Activated CD4-positive, alpha-beta T cell treated with anti-CD3 and anti-CD28 coated beads for 36 hours (primary cell): ENCODE measurements around the gene SLC6A12. TPM values are rescaled to one million over a fixed set of nuclear protein-coding genes. Genes with fewer than 3 reads are reported as not detected.

Experiments used
- ATAC-seq: fragments of 200-7000 bp; cut with Tn5 transposase; one replicate; pipeline ENCODE4 v1.10.0; 2021; ENCODE audit warnings: mild to moderate bottlenecking, moderate library complexity
- CTCF ChIA-PET: fragments of 350-600 bp; sonication (Branson Sonifier 250); formaldehyde crosslinking; loops from one replicate; lab custom pipeline; 2021; ENCODE audit warnings: antibody characterized with exemption; lab: Charles Lee
- POLR2A ChIA-PET: fragments of 350-600 bp; sonication (Branson Sonifier 250); formaldehyde crosslinking; loops from one replicate; lab custom pipeline; 2021; ENCODE audit warnings: antibody characterized with exemption, inconsistent platforms; lab: Charles Lee
- DNase-seq: peaks from one replicate; pipeline ENCODE4 v3.0.0-alpha.2; 2020
- H3K27ac Mint-ChIP-seq: one replicate; pipeline ENCODE4 v1.8.0; 2021; ENCODE audit warnings: mixed read lengths
- H3K27me3 Mint-ChIP-seq: one replicate; pipeline ENCODE4 v1.8.0; 2021; ENCODE audit warnings: mixed read lengths
- H3K36me3 Mint-ChIP-seq: one replicate; pipeline ENCODE4 v1.8.0; 2021; ENCODE audit warnings: low read depth, mixed read lengths
- H3K4me1 Mint-ChIP-seq: one replicate; pipeline ENCODE4 v1.8.0; 2021; ENCODE audit warnings: mixed read lengths
- H3K4me3 Mint-ChIP-seq: one replicate; pipeline ENCODE4 v1.8.0; 2021; ENCODE audit warnings: mild to moderate bottlenecking, moderate library complexity, mixed read lengths
- H3K9me3 Mint-ChIP-seq: one replicate; pipeline ENCODE4 v1.8.0; 2021; ENCODE audit warnings: low read depth, mixed read lengths
- intact Hi-C, 2 experiments: fragments of 100-400 bp; cut with DNase I in 1 of 2; cut with micrococcal nuclease in 1 of 2; formaldehyde crosslinking; loops; one replicate each; pipeline versions ENCODE4 v1.14.2 to v1.15.1; 2022 to 2024; cut with DNase I, micrococcal nuclease
- total RNA-seq, 2 experiments: library from RNA; stranded (reverse); gene quantifications; one replicate each; pipeline ENCODE4 v1.2.3, GENCODE V29; 2021

Gene SLC6A12
- total RNA-seq, 2 experiments from 2014 or later = 0.35 to 0.37 TPM

DNA sequence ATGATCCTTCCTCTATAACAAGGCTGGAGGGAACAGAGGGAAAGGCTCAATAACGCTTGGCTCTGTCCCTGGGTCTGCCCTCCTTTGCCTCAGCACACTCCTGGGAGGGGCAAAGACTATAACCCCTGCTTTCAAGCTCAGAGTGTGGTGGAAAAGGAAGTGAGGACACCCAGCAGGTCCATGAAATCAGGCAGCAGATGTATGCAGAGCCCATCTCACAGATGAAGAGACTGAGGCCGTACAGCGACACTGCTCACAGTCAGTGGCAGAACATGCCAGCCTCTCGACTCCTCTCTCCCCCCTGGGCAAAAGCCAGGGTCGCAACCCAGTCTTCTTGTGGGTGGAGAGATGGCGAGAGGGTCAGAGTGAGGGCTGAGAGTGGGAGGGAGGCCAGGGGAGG is 39.8 kb downstream of the SLC6A12 start:
- Mint-ChIP-seq H3K4me1 (peaks cover 5% of the 10 kb centered on the region), H3K4me3 (no peak overlapping the region), H3K27ac (no peak overlapping the region), H3K27me3 (peaks cover 7% of the 10 kb centered on the region), H3K9me3 (no peaks in the 10 kb centered on the region), H3K36me3 (no peaks in the 10 kb centered on the region)
- intact Hi-C loops = no loop called here
- DNase-seq = no peak
- POLR2A ChIA-PET = no interaction called here
- CTCF ChIA-PET = interaction anchor here (1.1 kb wide), 1 partner anchor 14 kb away, joined by 4 read pairs; no protein-coding TSS in a partner anchor
- ATAC-seq = no peak

DNA sequence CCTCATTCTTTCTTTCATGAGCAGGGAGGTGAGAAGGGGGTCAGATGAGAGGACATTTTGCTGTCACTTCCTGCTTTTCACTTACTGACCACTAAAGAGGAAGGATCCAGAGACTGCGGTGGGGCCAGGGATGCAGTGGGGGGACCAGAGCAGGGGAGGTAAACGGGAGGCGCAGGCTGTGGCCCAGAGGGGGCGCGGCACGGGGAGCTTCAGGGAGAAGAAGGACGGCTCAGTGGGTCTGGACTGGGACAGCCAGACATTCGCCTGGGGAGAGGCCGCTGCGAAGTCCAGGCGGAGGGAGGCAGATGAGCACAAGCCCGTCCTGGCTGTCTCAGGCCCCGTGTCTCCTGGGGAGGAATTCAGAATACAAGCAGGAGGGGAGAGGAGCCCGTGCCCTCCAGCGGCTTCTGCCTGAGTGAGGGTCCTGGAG is 41.2 kb downstream of the SLC6A12 start:
- CTCF ChIA-PET = interaction anchor here (1.3 kb wide), 1 partner anchor 13 kb away, joined by 3 read pairs; no protein-coding TSS in a partner anchor

DNA sequence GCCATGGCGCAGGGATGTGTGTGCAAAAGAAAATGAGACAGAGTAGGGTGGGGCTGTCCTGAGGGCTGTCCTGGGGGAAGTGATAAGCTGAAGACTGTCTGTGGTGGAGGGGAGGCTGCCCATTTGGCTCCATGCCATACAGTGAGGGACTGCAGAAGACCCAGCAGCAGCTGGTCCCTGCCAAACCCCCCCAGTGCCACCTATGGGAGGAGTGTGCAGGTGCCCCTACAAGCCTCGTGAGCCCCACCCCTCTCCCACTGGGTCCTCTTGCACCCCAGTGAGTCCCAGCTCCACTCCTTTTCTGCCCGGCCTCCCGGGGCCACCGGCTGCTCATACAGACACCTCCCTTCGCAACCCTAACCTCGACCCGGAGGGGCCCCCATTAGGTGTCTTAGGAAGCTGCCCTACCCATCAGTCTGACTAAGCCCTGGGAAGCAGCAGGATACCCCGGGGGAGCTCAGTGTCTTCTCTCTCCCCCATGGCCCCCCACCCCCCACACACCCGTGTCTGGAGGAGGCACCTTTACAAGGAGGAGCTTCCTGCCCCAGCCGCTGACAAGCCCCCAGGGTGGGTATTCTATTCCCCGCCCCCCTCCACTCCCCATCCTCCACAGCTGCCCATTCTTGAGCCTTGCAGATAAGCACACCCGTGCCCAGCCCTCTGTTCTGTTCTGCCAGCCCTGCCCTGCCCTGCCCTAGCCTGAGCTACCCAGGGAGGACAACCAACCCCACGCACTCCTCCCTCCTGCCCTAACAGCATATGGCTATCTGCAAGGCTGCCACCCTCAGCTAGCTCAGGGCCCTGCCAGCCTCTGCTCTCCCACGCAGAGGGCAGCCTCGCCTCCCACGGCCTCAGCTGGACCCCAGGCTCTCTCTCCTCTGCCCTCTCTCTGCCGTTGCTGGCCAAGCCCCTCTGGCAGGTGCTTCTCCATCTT is 41.9 kb downstream of the SLC6A12 start:
- H3K4me1 Mint-ChIP-seq = peaks cover 10% of the 10 kb centered on the region
- POLR2A ChIA-PET = no interaction called here
- intact Hi-C loops = no loop called here
- H3K27me3 Mint-ChIP-seq = peaks cover 4% of the 10 kb centered on the region
- no peaks in the 10 kb centered on the region for H3K36me3 Mint-ChIP-seq
- no peak for ATAC-seq
- H3K27ac Mint-ChIP-seq = no peak overlapping the region
- no peaks in the 10 kb centered on the region for H3K9me3 Mint-ChIP-seq
- no peak overlapping the region for H3K4me3 Mint-ChIP-seq
- no peak for DNase-seq
- CTCF ChIA-PET = interaction anchor here (1.3 kb wide), 1 partner anchor 14 kb away, joined by 3 read pairs; no protein-coding TSS in a partner anchor

More for the DNA sequence above, 41.2 kb downstream of the SLC6A12 start:
- H3K27me3 Mint-ChIP-seq = peaks cover 4% of the 10 kb centered on the region
- no peak overlapping the region for H3K4me3 Mint-ChIP-seq
- no peaks in the 10 kb centered on the region for H3K36me3 Mint-ChIP-seq
- POLR2A ChIA-PET = no interaction called here
- DNase-seq (no peak), ATAC-seq (no peak)
- H3K27ac Mint-ChIP-seq = no peak overlapping the region
- H3K4me1 Mint-ChIP-seq = peaks cover 10% of the 10 kb centered on the region
- H3K9me3 Mint-ChIP-seq = no peaks in the 10 kb centered on the region
- intact Hi-C loops = no loop called here

DNA sequence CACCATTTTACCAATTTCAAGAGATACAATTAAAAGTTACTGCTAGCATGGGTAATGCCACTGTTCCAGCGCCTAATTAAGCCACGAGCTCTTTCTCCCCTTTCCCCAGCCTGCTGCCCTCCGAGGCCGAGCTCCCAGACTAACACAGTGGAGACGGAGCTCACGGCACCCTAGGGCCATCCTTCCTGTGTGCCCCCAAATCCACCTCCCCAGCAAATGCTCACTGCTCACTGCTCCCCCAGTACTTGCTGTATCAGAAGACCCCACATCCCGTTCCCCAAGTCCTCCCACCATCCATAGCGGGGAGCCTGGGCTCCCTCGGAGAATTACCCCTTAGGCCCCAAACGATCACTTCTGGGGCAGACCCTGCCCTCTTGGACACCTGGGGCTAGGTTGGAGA is 42.7 kb downstream of the SLC6A12 start:
- no peak overlapping the region for H3K4me3 Mint-ChIP-seq
- intact Hi-C loops = no loop called here
- no peaks in the 10 kb centered on the region for H3K36me3 Mint-ChIP-seq
- no peaks in the 10 kb centered on the region for H3K9me3 Mint-ChIP-seq
- no peak overlapping the region for H3K27ac Mint-ChIP-seq
- peaks cover 10% of the 10 kb centered on the region for H3K4me1 Mint-ChIP-seq
- POLR2A ChIA-PET = no interaction called here
- peaks cover 4% of the 10 kb centered on the region for H3K27me3 Mint-ChIP-seq
- no peak for ATAC-seq
- DNase-seq = no peak
- CTCF ChIA-PET = interaction anchor here (0.5 kb wide), 1 partner anchor 18 kb away, joined by 3 read pairs; no protein-coding TSS in a partner anchor

DNA sequence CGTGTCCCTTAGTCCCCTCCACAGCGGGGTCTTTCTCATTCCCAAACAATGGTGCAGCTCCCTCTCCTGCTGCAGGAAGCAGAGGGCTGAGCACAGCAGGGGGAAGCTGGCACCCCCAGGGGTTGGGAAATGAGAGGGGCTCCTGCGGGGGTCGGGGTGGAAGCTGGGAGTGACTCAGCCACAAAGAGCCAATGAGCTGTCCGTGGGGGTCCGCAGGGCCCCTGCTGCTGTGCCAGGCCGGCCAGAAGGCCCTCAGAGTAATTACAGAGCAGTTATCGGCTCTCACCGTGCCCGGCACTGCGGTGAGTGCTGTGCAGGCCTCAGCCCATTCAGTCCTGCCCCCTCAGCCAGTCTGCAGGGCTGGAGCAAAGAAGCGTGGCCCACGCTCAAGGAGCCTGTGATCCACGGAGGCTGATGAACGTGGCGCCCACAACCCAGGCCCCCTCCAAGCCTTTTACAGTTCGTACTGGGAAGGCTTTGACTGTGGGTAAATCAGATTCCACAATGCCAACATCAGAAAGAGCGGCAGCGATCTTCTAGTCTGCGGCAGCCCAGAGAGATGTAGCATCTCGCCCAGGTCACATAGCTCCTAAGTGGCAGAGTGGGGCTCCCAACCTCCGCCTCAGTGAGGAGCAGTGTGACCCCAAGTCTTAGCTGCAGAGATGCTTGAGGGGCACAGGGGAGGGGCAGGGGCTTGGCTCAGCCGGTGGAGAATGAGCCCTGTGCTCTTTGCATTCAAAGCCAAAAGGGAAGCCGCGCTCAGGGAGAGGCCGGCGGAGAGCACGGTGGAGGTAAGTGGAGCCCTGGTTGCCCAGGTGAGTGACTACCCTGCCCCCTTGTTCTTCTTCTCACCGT is 43.4 kb downstream of the SLC6A12 start:
- CTCF ChIA-PET = interaction anchor here (0.5 to 1.0 kb wide), 2 partner anchors 18 to 19 kb away, joined by 3 to 7 read pairs; no protein-coding TSS in a partner anchor

DNA sequence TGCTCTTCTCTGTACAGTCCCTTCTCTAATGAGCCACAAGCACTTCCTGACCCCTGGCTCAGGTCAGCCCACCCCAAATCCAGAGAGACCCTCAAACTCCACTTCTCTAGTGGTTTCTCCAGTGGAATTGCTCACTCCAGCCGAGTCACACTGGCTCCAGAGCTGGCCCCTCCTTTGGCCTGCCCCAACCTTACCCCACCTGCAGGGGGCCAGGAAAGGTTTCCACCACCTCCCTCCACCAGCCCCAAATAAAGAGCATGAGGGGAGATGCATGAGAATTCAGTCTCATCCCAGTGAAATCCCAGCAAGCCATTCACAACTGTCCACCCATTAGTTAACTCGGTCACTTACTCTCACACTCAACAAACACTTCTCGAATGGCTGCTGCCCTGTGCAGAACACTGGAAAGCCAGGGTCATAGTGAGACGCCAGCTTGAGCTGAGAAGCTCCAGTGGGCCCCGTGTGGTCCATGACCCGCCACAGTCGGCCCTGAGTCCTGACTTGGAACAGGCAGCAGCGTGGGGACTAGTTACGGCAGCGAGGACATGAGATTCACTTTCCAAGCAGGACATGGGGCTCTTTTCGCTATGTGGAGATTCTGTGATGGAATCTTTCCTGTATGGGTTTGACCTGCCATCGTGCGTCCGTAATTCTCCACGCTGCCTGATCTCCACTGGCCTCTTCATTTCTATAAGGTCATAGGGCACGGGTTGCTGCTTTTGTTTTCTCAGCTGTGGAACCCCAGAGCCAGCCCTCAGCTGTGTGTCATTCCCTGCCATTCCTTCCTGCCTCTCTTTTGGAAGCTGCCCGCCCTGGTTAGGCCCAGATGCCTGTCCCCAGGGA is 44.2 kb downstream of the SLC6A12 start:
- peaks cover 10% of the 10 kb centered on the region for H3K4me1 Mint-ChIP-seq
- no peaks in the 10 kb centered on the region for H3K9me3 Mint-ChIP-seq
- intact Hi-C loops = no loop called here
- peaks cover 4% of the 10 kb centered on the region for H3K27me3 Mint-ChIP-seq
- ChIA-PET POLR2A (no interaction called here), CTCF (interaction anchor here (0.7 to 1.0 kb wide), 2 partner anchors 19 to 1980 kb away, joined by 3 to 7 read pairs; no protein-coding TSS in a partner anchor)
- ATAC-seq = peak; percentile 53
- no peaks in the 10 kb centered on the region for H3K36me3 Mint-ChIP-seq
- H3K4me3 Mint-ChIP-seq = no peak overlapping the region
- DNase-seq = no peak
- H3K27ac Mint-ChIP-seq = no peak overlapping the region

More for the DNA sequence above, 43.4 kb downstream of the SLC6A12 start:
- POLR2A ChIA-PET = no interaction called here
- Mint-ChIP-seq H3K27ac (no peak overlapping the region), H3K4me1 (peaks cover 10% of the 10 kb centered on the region), H3K36me3 (no peaks in the 10 kb centered on the region), H3K27me3 (peaks cover 4% of the 10 kb centered on the region), H3K9me3 (no peaks in the 10 kb centered on the region), H3K4me3 (no peak overlapping the region)
- DNase-seq = no peak
- intact Hi-C loops = no loop called here
- no peak for ATAC-seq

DNA sequence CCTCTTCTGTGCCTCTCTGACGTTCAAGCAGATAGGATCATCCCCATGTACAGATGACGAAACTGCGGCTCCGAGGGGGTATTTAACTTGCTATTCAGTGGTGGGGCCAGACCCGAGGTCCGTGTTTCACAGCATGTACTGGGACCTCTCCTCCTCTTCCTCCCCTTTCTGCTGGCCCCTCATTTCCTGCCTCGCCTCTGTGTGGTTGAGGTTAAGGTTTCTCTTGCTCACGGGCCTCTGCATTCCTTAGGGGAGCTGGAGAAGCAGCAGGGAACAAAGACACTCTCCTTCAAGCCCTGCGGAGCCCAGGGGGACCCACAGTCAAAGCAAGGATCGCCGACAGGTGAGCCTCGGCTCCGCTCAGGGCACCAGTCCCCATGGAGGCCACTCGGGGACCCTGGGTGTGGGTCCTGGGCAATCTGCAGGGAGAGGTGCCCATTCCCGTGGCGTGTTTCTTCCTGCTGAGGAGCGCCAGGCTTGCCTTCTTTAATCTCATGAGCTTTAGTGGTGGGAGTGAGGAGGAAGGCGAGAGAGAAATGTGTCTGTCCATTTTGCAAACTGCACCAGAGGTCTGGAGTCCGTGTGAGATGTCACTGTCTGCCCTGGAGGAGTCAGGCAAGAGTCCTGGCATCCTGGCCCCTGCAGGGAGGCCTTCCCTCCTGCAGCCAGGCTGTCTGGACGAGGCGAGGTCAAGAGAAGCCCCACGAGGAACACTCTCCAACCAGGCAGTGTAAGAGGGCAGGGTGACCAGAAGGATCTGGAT is 45.0 kb downstream of the SLC6A12 start:
- peak; percentile 39 for ATAC-seq
- ChIA-PET CTCF (interaction anchor here (0.7 kb wide), 1 partner anchor 1981 kb away, joined by 3 read pairs; no protein-coding TSS in a partner anchor), POLR2A (no interaction called here)
- H3K4me3 Mint-ChIP-seq = no peak overlapping the region
- no peak for DNase-seq
- no peak overlapping the region for H3K27ac Mint-ChIP-seq
- no peaks in the 10 kb centered on the region for H3K36me3 Mint-ChIP-seq
- H3K9me3 Mint-ChIP-seq = no peaks in the 10 kb centered on the region
- H3K4me1 Mint-ChIP-seq = peaks cover 10% of the 10 kb centered on the region
- intact Hi-C loops = no loop called here
- H3K27me3 Mint-ChIP-seq = peaks cover 4% of the 10 kb centered on the region

DNA sequence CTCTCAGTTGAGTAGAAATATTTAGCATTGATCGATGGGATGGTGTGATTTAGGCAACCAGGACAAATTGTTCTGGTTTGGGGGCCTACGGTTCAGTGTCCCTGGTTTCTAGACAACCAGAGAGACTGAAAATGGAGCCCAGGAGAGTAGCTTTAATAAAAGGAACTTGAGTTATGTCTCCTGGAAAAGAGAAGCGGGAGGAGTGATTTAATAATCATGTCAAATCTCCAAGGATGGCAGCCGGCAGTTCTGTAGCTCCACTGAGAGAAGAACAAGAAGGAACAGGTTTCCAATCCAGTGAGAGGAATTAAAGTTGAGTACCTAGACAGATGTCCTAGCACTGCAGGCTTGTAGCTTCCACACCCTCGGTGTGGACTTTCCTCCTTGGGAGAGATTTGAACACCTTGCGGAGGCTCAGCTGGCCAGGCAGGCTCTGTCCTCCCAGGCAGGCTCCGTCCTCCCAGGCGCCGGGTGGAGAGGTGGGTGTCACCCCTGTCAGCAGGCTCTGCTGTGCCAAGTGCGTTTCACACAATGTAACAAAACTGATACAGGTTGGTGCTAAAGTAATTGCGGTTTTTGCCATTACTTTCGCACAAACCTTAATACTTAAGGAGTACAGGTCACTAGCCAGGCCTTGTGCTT is 45.9 kb downstream of the SLC6A12 start:
- CTCF ChIA-PET = interaction anchor here (0.6 to 0.7 kb wide), 2 partner anchors 279 to 657 kb away, joined by 3 to 5 read pairs; no protein-coding TSS in a partner anchor
- H3K36me3 Mint-ChIP-seq = no peaks in the 10 kb centered on the region
- intact Hi-C loops = no loop called here

DNA sequence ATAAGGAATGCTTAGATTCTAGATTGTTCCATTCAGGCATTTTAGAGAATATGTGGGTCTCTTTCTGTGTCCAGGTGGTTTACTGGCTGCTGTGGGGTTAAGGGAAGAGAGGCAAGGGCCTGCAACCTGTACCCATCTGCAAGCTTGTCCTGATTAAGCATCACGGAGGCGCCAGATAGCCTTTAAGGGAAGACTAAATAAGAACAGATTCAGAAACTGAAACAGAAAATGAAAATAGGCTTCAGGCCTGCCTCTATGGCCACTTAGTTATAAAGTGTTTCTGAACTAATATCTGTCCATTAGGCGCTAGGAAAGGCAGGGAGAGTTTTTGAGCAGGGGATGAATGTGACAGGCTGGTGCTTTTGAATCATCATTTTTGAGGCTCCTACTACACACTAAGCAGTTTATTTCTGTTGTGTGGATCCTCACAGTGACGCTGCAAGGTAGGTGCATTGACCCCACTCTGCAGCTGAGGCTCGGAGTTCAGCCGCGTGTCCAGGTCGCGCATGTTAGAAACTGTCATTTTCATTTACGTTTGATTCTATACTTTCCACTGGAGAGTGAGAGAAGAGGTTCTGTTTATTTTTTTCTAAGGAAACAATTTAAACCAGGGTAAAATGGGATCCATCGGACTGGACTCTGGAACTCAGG is 47.4 kb downstream of the SLC6A12 start:
- CTCF ChIA-PET = no interaction called here
- no peak overlapping the region for H3K27ac Mint-ChIP-seq
- intact Hi-C loops = no loop called here
- H3K9me3 Mint-ChIP-seq = no peaks in the 10 kb centered on the region
- H3K4me3 Mint-ChIP-seq = no peak overlapping the region
- DNase-seq = no peak
- no peak for ATAC-seq
- H3K36me3 Mint-ChIP-seq = no peaks in the 10 kb centered on the region
- POLR2A ChIA-PET = no interaction called here
- H3K27me3 Mint-ChIP-seq = no peaks in the 10 kb centered on the region
- peaks cover 10% of the 10 kb centered on the region for H3K4me1 Mint-ChIP-seq

More for the DNA sequence above, 45.9 kb downstream of the SLC6A12 start:
- POLR2A ChIA-PET = no interaction called here
- H3K9me3 Mint-ChIP-seq = no peaks in the 10 kb centered on the region
- DNase-seq (no peak), ATAC-seq (no peak)
- peaks cover 4% of the 10 kb centered on the region for H3K27me3 Mint-ChIP-seq
- H3K4me3 Mint-ChIP-seq = no peak overlapping the region
- H3K4me1 Mint-ChIP-seq = peaks cover 10% of the 10 kb centered on the region
- H3K27ac Mint-ChIP-seq = no peak overlapping the region
